ENCODE data around the gene TOX4.

Gene TOX4

GRCh38 chr14:21476925-21477681 is at the start of gene TOX4, which contains the start of gene RAB2B:
Gene TOX4 (plus strand): TSS chr14:21477195. CDS start chr14:21477279, 84 bp downstream.
Gene RAB2B (minus strand): TSS chr14:21476959. CDS start chr14:21476872, 87 bp downstream.
- TF ChIP-seq CTCF (IDR thresholded peaks at IDR 0.05; ENCODE audit: unreplicated experiment in 3 of 3) = peak; percentile 95 to 97 (median 97)
- Mint-ChIP-seq H3K36me3 (ENCODE audit: low read depth) (peaks cover 30% of the 10 kb centered on the region), H3K27ac (peak within 1 kb of the TSS; percentile 75 to 92 (median 89)), H3K4me1 (peaks cover 12% of the 10 kb centered on the region), H3K9me3 (no peaks in the 10 kb centered on the region), H3K27me3 (ENCODE audit: low read depth) (no peaks in the 10 kb centered on the region), H3K4me3 (peak within 1 kb of the TSS; percentile 95 to 98 (median 98))

GRCh38 chr14:21428930-21429329 is 48.1 kb upstream of the TOX4 start:
- H3K27me3 Mint-ChIP-seq (ENCODE audit: low read depth) = no peaks in the 10 kb centered on the region
- no peaks in the 10 kb centered on the region for H3K9me3 Mint-ChIP-seq
- peaks cover 82% of the 10 kb centered on the region for H3K36me3 Mint-ChIP-seq (ENCODE audit: low read depth)
- no peak overlapping the region for H3K4me3 Mint-ChIP-seq
- H3K27ac Mint-ChIP-seq = no peak overlapping the region
- no peaks in the 10 kb centered on the region for H3K4me1 Mint-ChIP-seq
- TF ChIP-seq CTCF (IDR thresholded peaks at IDR 0.05; ENCODE audit: unreplicated experiment in 3 of 3) = no peak

GRCh38 chr14:21431126-21431525 is 45.9 kb upstream of the TOX4 start:
- peaks cover 10% of the 10 kb centered on the region for H3K4me1 Mint-ChIP-seq
- H3K27ac Mint-ChIP-seq = no peak overlapping the region
- no peak for TF ChIP-seq CTCF (IDR thresholded peaks at IDR 0.05; ENCODE audit: unreplicated experiment in 3 of 3)
- H3K4me3 Mint-ChIP-seq = no peak overlapping the region
- H3K27me3 Mint-ChIP-seq (ENCODE audit: low read depth) = no peaks in the 10 kb centered on the region
- peaks cover 69% of the 10 kb centered on the region for H3K36me3 Mint-ChIP-seq (ENCODE audit: low read depth)
- no peaks in the 10 kb centered on the region for H3K9me3 Mint-ChIP-seq

GRCh38 chr14:21436567-21437062 is 40.4 kb upstream of the TOX4 start:
- Mint-ChIP-seq H3K36me3 (ENCODE audit: low read depth) (peaks cover 23% of the 10 kb centered on the region), H3K27ac (peak overlapping the region; percentile 98 to 100 (median 99)), H3K9me3 (no peaks in the 10 kb centered on the region), H3K4me3 (peak overlapping the region; percentile 87 to 92 (median 92)), H3K27me3 (ENCODE audit: low read depth) (no peaks in the 10 kb centered on the region), H3K4me1 (peaks cover 26% of the 10 kb centered on the region)
- no peak for TF ChIP-seq CTCF (IDR thresholded peaks at IDR 0.05; ENCODE audit: unreplicated experiment in 3 of 3)

- peaks cover 25% of the 10 kb centered on the region for H3K36me3 Mint-ChIP-seq (ENCODE audit: low read depth)
- TF ChIP-seq CTCF (IDR thresholded peaks at IDR 0.05; ENCODE audit: unreplicated experiment in 3 of 3) = no peak
- H3K9me3 Mint-ChIP-seq = no peaks in the 10 kb centered on the region
- peaks cover 26% of the 10 kb centered on the region for H3K4me1 Mint-ChIP-seq
- H3K27me3 Mint-ChIP-seq (ENCODE audit: low read depth) = no peaks in the 10 kb centered on the region
- peak overlapping the region; percentile 87 to 92 (median 92) for H3K4me3 Mint-ChIP-seq
- H3K27ac Mint-ChIP-seq = peak overlapping the region; percentile 98 to 100 (median 99)
Measured at GRCh38 chr14:21437063-21437901, 39.7 kb upstream of the TOX4 start.
